Measurements from ENCODE around the gene ACTR3C. TPM values are rescaled to one million over a fixed set of nuclear protein-coding genes. Genes with fewer than 3 reads are reported as not detected.
"Not testable (repeated sequence)": the region's sequence is repeated elsewhere in the genome, so short reads cannot be mapped to it uniquely, and the experiment has no call there.

ACTR3C gene
- total RNA-seq, 2 donors from 2014 or later, result 0.92 TPM; not detected in 1

DNA sequence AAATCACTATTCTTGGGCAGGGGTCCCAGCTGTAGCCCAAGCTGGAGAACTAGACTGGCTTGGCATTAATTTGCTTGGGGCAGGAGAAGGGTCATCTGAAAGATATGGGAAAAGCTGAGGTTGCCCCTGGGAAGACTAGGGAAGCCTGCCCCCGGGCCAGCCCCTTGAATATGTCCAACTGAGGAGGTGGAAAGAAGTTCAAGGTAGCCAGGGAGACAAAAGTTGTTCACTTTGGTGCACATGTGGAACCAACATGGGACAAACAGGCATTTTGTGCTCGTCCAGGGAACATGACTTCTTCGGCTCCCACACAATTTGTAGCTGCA lies 1.6 kb downstream of the ACTR3C start:
- TF ChIP-seq CTCF (conservative IDR thresholded peaks at IDR 0.05), result no peak
- Mint-ChIP-seq H3K27me3 (ENCODE audit: insufficient read depth) (no peaks in the 10 kb centered on the region), H3K36me3 (ENCODE audit: low read depth) (peaks cover 19% of the 10 kb centered on the region), H3K27ac (no peak overlapping the region), H3K9me3 (no peaks in the 10 kb centered on the region), H3K4me1 (peaks cover 17% of the 10 kb centered on the region), H3K4me3 (peak overlapping the region; percentile 74)
- H3K36me3 ChIP-seq (ENCODE audit: control insufficient read depth, insufficient read depth, low read length), result peaks cover 12% of the 10 kb centered on the region
- H3K27ac ChIP-seq (ENCODE audit: low read depth, low read length), result no peak overlapping the region
- no peak overlapping the region for H3K4me3 ChIP-seq (ENCODE audit: low read length)
- H3K4me1 ChIP-seq (ENCODE audit: control insufficient read depth, insufficient read depth, low read length), result no peaks in the 10 kb centered on the region
- no peaks in the 10 kb centered on the region for H3K27me3 ChIP-seq (ENCODE audit: control insufficient read depth, insufficient read depth, low read length, poor library complexity, severe bottlenecking)
- DNase-seq, result no peak
- H3K9ac ChIP-seq (ENCODE audit: extremely low read depth, low read length, poor library complexity, severe bottlenecking), result no peak overlapping the region
- WGBS, 2 experiments (ENCODE audit: insufficient coverage in 1 of 2, insufficient read length in 1 of 2), result 88 to 91% methylated on average over 2 to 3 of the region's 3 CpGs
- no peaks in the 10 kb centered on the region for H3K9me3 ChIP-seq (ENCODE audit: control insufficient read depth, low read length)

GRCh38 chr7:150317748-150318444 lies 5.4 kb downstream of the ACTR3C start:
- Histone ChIP-seq H3K4me3 (ENCODE audit: low read length) (no peak overlapping the region), H3K9ac (ENCODE audit: extremely low read depth, low read length, poor library complexity, severe bottlenecking) (no peak overlapping the region), H3K4me1 (ENCODE audit: control insufficient read depth, insufficient read depth, low read length) (no peaks in the 10 kb centered on the region), H3K9me3 (ENCODE audit: control insufficient read depth, low read length) (no peaks in the 10 kb centered on the region), H3K36me3 (ENCODE audit: control insufficient read depth, insufficient read depth, low read length) (no peaks in the 10 kb centered on the region), H3K27me3 (ENCODE audit: control insufficient read depth, insufficient read depth, low read length, poor library complexity, severe bottlenecking) (no peaks in the 10 kb centered on the region), H3K27ac (ENCODE audit: low read depth, low read length) (no peak overlapping the region)
- no peak overlapping the region for H3K4me3 Mint-ChIP-seq
- H3K4me1 Mint-ChIP-seq, result peaks cover 15% of the 10 kb centered on the region
- peak; percentile 39 for DNase-seq
- TF ChIP-seq CTCF (conservative IDR thresholded peaks at IDR 0.05), result no peak
- H3K27ac Mint-ChIP-seq, result peak overlapping the region; percentile 33
- H3K36me3 Mint-ChIP-seq (ENCODE audit: low read depth), result no peaks in the 10 kb centered on the region
- no peaks in the 10 kb centered on the region for H3K27me3 Mint-ChIP-seq (ENCODE audit: insufficient read depth)
- H3K9me3 Mint-ChIP-seq, result no peaks in the 10 kb centered on the region
- WGBS, 2 experiments (ENCODE audit: insufficient coverage in 1 of 2, insufficient read length in 1 of 2), result 48 to 55% methylated on average over 6 to 7 of the region's 7 CpGs

DNA sequence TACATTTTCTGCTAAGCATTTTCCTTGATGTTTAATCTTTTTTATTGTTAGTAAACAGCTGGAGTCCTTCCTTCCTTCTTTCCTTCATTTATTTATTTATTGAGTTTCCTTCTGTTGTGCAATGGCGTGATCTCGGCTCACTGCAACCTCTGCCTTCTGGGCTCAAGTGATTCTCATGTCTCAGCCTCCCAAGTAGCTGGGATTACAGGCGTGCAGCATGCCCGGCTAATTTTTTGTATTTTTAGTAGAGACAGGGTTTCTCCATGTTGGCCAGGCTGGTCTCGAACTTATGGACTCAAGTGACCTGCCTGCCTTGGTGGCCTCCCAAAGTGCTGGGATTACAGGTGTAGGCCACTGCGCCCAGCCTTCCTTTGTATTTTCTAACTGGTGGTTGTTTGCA lies 6.4 kb downstream of the ACTR3C start:
- not testable (repeated sequence) for H3K9ac ChIP-seq (ENCODE audit: extremely low read depth, low read length, poor library complexity, severe bottlenecking); H3K9me3 Mint-ChIP-seq; H3K4me3 Mint-ChIP-seq; H3K27ac ChIP-seq (ENCODE audit: low read depth, low read length); H3K9me3 ChIP-seq (ENCODE audit: control insufficient read depth, low read length); H3K36me3 Mint-ChIP-seq (ENCODE audit: low read depth); DNase-seq; H3K36me3 ChIP-seq (ENCODE audit: control insufficient read depth, insufficient read depth, low read length); H3K27me3 ChIP-seq (ENCODE audit: control insufficient read depth, insufficient read depth, low read length, poor library complexity, severe bottlenecking); H3K27ac Mint-ChIP-seq; H3K4me1 ChIP-seq (ENCODE audit: control insufficient read depth, insufficient read depth, low read length); H3K4me3 ChIP-seq (ENCODE audit: low read length); H3K27me3 Mint-ChIP-seq (ENCODE audit: insufficient read depth)
- H3K4me1 Mint-ChIP-seq, result peaks cover 17% of the 10 kb centered on the region
- 93 to 96% methylated on average over 5 to 6 of the region's 6 CpGs for WGBS, 2 experiments (ENCODE audit: insufficient coverage in 1 of 2, insufficient read length in 1 of 2)

Measured in endodermal cell (in vitro differentiated cells).